ENCODE data around the gene RNASEH2A. TPM values are rescaled to one million over a fixed set of nuclear protein-coding genes. Genes with fewer than 3 reads are reported as not detected.
"Not testable (repeated sequence)": the region's sequence is repeated elsewhere in the genome, so short reads cannot be mapped to it uniquely, and the experiment has no call there.

RNASEH2A gene
- polyA plus RNA-seq, 4 donors = 29.1 to 45.7 (median 35.3) TPM

- DNase-seq (ENCODE audit: low read depth in 4 of 4, low spot score in 2 of 4) = no peak
These were observed 13.5 kb upstream of the RNASEH2A start for GRCh38 chr19:12792853-12793289.

DNA sequence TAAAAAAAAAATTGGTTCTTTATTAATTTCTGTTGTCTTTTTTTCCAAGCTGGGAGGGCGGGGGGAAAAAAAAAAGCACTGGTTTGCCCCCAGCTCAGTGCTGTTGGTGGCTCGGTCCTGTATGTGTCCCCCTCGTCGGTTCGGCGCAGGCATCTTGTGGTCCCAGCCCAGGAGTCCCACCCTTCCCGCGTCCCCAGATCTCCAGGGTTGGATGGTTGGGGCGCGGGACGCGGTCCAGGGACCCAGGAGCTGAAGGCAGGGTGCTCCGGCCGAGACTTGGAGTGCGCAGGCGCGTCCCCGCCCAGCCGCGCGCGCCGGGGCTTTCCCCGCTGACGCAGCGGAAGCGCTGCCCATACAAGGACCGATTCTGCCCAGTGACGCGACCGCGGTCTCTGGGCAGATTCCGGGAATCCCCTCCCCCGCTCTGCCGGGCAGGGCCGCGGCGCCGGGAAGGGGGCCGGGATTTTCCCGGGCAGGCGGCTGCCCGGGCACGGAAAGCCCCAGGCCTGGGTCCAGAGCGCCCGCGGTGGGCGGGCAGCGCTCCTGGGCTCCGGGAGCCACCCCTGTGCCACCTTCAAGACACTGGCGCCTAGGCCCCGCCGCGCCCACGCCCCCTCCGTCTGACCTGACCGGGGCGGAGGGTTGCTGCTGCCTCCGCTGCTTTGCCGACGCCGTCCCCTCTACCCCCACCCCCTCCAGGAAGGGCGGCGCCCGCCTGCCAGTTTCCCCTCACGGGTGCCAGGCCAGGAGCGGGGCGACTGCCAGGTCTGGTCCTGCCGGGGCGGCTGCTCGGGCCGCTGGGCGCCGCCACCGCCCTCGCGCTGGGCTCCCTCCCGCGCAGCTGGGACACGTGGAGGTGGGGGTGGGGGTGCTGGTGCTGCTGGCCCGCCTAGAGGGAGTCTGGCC lies 12.8 kb upstream of the RNASEH2A start:
- DNase-seq (ENCODE audit: low read depth in 4 of 4, low spot score in 2 of 4) = peak in 1 of 4 donors; percentile 88

- no peak for DNase-seq (ENCODE audit: low read depth in 4 of 4, low spot score in 2 of 4)
These were observed 12.0 kb upstream of the RNASEH2A start for GRCh38 chr19:12794196-12794941.

- DNase-seq (ENCODE audit: low read depth in 4 of 4, low spot score in 2 of 4) = no peak
These were observed 11.4 kb upstream of the RNASEH2A start for GRCh38 chr19:12794971-12795381.

DNA sequence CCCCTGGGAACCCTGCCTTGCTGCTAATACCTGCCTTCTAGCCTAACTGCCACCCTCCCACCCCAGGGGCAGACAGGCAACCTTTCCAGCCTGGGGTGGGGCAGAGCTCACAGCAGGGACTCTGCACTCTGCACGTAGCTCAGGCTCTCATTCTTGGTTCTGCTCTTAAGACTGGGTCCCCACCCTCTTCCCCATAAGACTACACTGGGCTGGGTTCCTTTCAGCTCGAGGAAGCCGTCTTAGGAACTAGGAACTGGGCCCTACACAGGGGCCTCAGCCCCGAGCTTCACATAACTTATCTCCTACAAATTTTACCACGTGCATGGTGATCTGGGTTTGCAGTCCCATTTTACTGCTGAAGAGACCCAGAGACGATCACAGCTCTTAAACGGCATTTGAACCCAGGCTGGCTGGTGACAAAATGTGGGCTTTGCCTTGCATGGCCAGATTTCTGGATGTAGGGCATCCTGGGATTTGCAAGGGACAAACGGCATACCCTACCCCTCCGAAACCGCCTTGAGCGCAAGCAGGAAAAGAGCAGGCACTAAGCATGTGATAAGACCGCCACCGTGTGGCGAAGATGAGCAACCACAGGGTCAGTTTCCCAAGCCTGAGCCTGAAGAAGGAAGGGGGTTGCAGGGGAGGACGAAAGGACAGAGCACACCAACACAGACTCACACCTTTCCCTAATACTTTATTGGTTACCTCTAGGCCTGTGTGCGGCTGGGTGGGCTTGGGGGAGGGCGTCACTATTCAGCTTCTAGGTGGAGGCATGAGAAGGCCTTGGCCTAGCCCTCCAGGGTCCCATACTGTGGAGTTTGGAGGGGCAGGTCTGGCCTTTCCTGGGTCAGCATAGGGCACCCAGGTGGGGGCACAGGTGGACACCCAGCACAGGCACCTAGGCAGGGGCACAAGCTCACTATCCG lies 10.0 kb upstream of the RNASEH2A start:
- no peak for DNase-seq (ENCODE audit: low read depth in 4 of 4, low spot score in 2 of 4)

- DNase-seq (ENCODE audit: low read depth in 4 of 4, low spot score in 2 of 4) = no peak
These were observed 9.2 kb upstream of the RNASEH2A start for GRCh38 chr19:12797141-12797587.

DNA sequence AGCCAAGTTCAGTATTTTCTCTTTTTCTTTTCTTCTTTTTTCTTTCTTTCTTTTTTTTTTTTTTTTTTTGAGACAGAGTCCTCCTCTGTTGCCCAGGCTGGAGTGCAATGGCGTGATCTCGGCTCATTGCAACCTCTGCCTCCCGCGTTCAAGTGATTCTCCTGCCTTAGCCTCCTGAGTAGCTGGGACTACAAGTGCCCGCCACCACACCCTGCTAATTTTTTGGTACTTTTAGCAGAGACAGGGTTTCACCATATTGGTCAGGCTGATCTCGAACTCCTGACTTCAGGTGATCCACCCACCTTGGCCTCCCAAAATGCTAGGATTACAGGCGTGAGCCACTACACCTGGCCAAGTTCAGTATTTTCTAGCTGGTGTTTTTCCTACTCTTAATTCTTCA lies 8.8 kb upstream of the RNASEH2A start:
- not testable (repeated sequence) for DNase-seq (ENCODE audit: low read depth in 4 of 4, low spot score in 2 of 4)

DNA sequence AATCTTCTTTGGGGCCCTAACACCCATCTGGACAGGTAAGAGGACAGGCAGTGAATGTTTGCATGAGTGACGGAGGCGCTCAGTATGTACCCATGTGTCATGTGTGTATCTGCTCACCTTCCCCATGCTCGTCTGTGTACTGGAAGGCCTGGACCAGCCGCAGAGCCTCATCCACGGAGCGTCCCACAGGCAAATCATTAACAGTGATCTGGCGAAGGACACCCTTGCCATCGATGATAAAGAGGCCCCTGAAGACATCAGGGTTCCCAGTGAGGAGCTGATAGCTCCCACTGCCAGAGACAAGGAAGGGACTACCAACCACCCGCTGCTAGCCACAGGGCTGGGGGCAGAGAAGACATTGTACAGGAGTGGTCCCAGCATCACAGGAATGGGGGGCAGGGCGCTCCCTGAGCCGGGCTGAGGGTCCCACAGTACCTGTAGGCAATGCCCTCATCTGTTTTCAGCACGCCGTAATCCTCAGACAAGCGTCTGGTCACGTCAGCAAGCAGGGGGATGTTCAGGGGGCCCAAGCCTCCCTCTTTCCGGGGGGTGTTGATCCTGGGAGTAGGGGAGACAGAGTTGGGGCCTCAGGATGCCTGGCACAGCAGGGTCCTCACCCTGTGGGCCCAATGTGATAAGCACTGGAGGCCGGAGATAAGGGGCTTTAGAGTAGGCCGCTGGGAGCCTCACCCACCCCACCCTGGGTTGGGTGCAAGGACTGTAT lies 6.5 kb upstream of the RNASEH2A start:
- no peak for DNase-seq (ENCODE audit: low read depth in 4 of 4, low spot score in 2 of 4)

DNA sequence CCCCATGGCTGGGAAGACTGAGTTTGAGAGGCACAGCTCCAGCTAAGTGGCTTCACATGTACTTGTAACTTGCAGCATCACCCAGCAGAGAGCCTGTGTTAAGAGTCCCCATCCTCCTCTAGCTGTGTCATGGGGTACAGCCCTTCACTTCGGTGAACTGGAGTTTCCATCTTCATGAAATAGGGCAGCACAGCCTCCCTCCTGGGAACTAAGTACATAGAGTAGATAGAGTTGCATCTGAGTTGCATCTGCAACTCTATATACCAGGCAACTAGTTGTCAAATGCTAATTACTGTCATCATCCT lies 6.0 kb upstream of the RNASEH2A start:
- DNase-seq (ENCODE audit: low read depth in 4 of 4, low spot score in 2 of 4) = no peak

DNA sequence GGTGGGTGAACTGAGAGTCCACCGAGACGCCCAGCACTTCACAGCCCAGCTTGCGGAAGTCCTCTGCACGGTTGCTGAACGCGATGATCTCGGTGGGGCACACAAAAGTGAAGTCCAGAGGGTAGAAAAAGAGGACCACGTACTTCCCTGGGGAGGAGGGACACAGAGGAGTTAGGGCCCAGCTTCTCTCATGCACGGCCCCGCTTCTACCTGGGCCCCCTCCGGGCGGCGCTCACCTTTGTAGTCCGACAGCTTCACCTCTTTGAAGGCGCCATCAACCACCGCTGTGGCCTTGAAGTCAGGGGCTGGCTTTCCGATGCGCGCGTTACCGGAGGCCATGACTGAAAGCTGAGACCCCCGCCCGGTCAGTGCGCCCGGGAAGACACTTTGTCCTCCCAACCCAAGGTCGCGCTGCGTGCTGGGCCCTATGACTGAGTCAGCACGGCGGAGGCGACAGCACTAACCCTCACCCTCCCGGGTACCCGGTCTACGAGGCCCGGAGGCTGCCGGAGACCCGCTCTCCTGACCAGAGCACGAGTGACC lies 5.4 kb upstream of the RNASEH2A start:
- DNase-seq (ENCODE audit: low read depth in 4 of 4, low spot score in 2 of 4) = no peak

DNA sequence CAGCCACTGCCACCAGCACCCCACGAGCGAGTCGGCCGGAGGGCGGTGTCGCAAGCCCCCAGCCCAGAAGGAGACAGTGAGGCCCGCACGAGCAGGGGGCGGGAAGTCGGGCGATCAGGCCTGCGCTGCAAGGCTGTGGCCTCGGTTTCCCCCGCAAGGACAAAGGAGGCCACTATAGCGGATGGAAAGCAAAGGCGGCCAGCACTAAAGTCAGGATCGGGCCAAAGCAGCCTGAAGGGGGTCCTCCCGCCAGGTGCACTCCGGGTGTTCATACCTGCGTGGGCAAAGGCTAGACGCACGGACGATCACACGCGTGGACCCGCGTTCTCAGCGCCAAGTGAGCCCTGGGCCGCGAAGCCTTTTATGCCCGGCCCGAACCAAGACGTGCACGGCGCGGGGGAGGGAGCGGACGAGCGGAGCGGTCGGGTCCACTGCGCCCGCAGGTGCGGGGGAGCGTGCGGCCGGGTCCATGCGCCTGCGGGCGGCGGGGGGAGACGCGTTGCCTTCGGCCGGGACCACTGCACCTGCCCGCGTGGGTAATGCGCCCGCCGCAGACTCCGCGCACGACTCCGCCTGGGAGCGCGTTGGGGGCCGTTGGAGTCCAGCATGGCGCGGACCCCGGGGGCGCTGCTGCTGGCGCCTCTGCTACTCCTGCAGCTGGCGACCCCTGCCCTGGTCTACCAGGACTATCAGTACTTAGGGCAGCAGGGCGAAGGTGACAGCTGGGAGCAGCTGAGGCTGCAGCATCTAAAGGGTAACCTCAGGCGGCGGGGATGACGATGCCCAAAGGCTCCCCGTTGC lies 4.7 kb upstream of the RNASEH2A start, which contains the start of the genes PRDX2 and THSD8:
PRDX2 (minus strand) TSS at position 335 of the 801 bp plus-strand sequence. CDS start 539 bp downstream, outside the sequence.
THSD8 (plus strand) TSS at position 604 of the 801 bp plus-strand sequence; CDS start at position 607, 3 bp downstream.
- DNase-seq (ENCODE audit: low read depth in 4 of 4, low spot score in 2 of 4) = no peak

DNA sequence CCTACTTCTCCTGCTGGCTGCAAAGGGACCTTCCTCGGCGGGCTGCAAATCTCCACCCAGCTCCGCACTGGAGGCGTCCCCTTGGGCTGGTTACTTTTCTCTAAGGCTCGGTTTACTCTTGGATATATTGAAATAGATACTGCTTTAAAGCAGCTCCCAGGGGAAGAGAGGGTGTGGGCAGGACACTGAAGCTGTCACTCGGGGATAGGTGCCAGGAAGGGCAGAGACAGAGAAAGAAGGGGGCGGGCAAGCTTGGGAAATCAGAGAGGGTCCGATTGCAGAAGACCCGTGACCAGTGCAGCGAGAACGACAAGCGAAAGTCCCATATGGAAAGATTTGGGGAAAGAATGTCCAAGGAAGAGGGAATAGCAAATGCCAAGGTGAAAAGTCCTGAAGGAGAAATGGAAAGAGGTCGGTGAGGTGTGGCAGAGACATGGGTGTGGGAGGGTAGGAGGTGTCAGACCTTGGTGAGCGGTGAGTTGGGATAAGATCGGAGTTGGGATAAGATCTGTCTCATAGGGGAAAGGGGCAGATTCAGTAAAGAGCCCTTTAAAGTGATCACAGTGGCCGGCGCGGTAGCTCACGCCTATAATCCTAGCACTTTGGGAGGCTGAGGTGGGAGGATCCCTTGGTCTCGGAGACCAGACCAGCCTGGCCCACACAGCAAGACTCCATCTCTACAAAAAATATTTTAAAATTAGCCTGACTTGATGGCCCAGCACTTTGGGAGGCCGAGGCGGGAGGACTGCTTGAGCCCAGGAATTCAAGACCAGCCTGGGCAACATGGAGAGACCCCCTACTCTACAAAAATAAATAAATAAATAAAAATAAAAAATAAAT lies 3.9 kb upstream of the RNASEH2A start:
- no peak for DNase-seq (ENCODE audit: low read depth in 4 of 4, low spot score in 2 of 4)

GRCh38 chr19:12804051-12804450 lies 2.3 kb upstream of the RNASEH2A start:
- no peak for DNase-seq (ENCODE audit: low read depth in 4 of 4, low spot score in 2 of 4)

DNA sequence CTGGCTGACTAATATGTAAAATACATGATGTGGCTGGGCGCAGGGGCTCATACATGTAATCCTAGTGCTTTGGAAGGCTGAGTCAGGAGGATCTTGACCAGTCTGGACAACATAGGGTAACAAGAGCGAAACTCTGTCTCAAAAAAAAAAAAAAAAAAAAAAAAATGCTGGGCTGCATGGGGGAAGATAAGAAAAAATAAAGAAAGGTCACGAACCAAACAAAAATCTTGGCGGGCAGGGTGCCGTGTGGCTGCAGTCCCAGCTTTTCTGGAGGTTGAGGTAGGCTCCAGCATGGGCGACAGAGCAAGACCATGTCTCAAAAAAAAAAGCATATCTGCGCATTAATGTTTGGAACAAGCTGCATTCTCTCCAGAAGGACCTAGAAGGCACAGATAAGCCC lies 8.7 kb downstream of the RNASEH2A start:
- no peak for DNase-seq (ENCODE audit: low read depth in 4 of 4, low spot score in 2 of 4)

- DNase-seq (ENCODE audit: low read depth in 4 of 4, low spot score in 2 of 4) = not testable (repeated sequence)
These were observed 10.8 kb downstream of the RNASEH2A start for GRCh38 chr19:12817188-12817587.

DNA sequence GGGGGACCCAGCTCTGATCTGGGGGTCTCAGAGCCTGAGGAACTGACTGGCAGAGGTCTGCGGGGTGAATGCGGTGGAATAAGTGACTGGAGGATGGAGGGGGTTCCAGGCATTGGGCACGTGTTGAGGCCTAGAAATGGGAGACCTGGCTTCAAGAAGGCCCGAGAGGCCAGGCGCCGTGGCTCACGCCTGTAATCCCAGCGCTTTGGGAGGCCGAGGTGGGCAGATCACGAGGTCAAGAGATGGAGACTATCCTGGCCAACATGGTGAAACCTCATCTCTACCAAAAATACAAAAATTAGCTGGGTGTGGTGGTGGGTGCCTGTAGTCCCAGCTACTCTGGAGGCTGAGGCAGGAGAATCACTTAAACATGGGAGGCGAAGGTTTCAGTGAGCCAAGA lies 11.4 kb downstream of the RNASEH2A start:
- DNase-seq (ENCODE audit: low read depth in 4 of 4, low spot score in 2 of 4) = not testable (repeated sequence)

DNA sequence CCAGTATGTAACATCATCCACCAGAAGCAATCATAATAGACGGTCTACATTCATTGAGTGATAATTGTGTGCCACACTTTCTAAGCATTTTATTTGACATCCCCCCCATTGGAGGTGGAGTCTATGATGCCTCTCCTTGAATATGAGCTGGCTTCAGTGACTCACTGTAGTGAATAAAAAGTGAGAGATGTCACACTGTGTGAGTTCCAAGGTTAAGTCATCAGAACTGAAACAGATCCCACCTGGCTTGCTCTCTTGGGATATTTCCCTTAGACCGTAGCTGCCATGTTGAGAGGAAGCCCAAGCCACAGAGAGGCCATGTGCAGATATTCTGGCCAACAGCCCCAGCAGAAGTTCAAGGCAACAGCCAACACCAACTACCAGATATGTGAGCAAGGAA lies 15.4 kb downstream of the RNASEH2A start:
- no peak for DNase-seq (ENCODE audit: low read depth in 4 of 4, low spot score in 2 of 4)

All from left renal cortex interstitium (tissue), 4 donors.